HCEC 1CT (cell line): ENCODE measurements around the gene VRK1.
A peak's percentile ranks its signal among the peaks of the same experiment; 100 is the strongest.

ENCODE experiments used
- DNase-seq: peaks from one replicate; pipeline ENCODE4 v3.0.0-alpha.2; 2017

The VRK1 gene

GRCh38 chr14:96792003-96792402, 5.2 kb upstream of the VRK1 start:
- no peak for DNase-seq

- DNase-seq, result no peak
Measured at GRCh38 chr14:96792591-96792990, 4.6 kb upstream of the VRK1 start.

- DNase-seq, result no peak
Measured at GRCh38 chr14:96793547-96793946, 3.6 kb upstream of the VRK1 start.

GRCh38 chr14:96795109-96795828, 1.9 kb upstream of the VRK1 start:
- no peak for DNase-seq

DNA sequence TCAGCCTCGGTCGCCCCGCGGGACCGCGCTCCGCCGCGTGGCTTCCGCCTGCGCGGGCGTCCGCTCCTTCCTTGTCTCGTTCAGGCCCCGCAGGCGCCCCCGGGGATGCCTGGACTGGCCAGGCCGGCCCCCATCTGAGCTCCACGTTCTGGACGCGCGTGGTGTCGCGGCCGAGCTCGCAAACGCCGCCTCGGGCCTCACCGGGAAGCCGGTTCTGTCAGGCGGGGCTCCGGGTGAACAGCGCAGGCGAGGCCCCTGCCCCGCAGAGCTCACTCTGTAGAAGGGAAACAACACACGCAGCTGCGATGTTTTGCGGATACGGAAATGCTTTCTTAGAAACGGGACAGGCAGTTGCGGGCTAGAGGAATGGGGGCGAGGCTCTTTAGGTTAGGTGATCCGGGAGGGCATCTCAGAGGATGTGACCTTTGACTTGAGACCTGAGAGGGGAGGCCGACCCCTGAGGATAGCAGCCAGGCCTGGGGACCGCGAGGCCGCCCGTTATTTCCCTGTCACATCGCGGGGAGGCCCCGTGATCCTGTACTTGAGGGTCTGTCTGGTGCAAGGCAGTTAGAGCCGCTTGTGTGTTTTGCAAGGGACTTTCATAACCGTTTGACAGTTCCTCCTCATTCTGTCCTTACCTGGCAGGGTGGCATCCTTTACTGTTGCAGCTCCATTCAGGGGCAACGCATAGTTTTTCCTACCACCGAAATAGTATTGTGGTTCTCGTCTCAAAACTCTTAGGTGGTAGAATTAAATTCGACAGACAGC, 584 bp downstream of the VRK1 start:
- peak; percentile 6 for DNase-seq

DNA sequence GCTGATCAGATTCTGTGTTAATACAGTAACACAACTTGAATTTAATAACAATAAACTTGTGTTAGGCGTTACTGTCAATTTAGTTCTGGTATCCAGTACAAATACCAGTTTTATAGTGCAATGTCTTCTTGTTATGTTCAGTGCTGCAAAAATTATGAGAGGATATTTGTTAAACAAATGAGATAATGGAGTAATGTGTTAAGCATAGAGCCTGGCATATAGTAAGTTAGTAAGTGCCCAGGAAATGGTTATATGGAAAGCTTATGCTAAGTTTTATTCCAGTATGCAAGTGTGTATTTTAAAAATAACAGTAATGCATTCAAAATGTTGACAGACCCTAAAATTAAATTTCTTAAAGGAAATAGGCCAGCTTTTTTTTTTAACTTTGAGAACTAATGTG, 1.8 kb downstream of the VRK1 start:
- no peak for DNase-seq

- DNase-seq, result no peak
Measured at GRCh38 chr14:96799489-96800054, 2.4 kb downstream of the VRK1 start.

DNA sequence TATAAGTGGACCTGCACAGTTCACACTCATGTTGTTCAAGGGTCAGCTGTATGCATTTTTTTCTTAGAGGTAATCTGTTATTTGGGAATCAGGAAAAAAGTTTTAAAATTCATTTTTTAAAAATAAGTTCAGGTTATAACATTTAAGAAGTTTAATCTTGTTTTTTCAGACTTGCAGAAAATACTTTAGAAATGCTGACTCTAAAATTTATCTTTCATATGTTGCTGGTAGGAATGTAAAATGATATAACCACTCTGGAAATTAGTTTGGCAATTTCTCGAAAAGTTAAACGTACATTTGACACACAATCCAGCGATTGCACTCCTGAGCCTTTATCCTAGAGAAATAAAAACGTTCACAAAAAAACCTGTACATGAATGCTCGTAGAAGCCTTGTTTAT, 4.7 kb downstream of the VRK1 start:
- no peak for DNase-seq

- no peak for DNase-seq
Measured at GRCh38 chr14:96802963-96803362, 5.8 kb downstream of the VRK1 start.

- DNase-seq, result no peak
Measured at GRCh38 chr14:96803958-96804357, 6.8 kb downstream of the VRK1 start.

GRCh38 chr14:96804895-96805294, 7.7 kb downstream of the VRK1 start:
- no peak for DNase-seq

DNA sequence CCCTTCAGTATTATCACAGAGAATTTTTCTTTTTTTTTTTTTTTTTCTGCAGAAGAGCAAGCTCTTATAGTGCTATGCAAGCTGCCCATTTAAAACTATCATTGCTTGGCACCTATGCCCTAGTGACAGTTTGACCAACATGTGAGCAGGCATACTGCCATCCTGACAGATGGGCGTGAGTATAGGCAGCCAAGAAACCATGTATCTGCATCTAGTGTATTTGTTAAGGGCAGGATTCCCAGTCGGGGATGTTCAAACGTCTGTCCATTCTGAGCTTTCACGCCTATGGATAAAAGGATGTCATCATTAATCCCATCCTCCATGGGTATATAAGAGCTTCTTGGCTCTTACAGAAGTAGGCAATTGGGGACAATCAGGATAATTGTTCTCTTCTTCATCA, 8.8 kb downstream of the VRK1 start:
- DNase-seq, result no peak

- no peak for DNase-seq
Measured at GRCh38 chr14:96806836-96807235, 9.7 kb downstream of the VRK1 start.

DNA sequence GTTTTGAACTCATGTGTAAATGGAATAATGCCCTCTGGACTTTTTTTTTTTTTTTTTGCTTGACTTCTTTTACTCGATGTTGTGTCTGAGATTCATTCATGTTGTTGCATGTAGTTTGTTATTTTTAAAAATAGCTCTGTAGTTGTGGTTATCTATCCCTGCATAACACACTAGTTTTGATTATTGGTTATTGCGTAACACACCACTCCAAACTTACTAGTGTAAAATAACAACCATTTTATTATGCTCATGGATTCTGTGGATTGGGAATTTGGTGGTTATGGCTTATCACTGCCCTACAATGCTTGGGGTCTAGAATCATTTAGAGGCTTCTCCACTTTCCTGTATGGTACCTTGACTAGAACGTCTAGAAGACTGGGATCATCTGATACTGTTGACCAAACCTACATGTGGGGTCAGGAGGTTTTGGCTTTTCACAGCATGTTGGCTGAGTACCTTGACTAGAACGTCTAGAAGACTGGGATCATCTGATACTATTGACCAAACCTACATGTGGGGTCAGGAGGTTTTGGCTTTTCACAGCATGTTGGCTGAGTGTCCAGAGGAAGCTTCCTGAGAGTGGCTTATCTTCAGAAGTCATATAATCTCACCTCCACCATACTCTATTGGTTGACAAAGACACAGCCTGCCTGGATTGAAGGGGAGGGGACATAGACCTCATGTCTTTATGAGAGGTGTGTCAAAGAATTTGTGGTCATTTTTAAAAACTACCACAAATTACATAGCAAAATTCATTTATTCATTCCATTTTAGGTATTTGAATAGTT, 11.6 kb downstream of the VRK1 start:
- DNase-seq, result no peak

DNA sequence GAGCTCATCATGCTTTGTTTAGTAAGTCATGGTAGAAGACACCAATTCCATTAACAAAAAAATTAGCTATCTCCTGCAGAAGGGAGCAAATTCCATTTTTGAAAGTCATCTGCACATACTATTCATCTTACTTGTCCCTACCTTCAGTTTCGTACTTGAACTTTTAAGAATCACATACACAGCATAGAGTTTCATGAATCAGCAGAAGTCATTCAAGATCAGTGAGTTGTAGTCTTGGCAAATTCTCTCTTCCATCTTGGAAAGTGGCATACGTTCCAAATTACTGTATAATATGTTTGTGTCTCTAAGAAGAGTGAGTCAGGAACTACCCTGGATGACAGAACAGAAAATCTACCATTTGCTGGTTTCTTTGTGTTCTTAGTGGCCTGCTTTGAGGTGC, 14.1 kb downstream of the VRK1 start:
- DNase-seq, result peak; percentile 74

DNA sequence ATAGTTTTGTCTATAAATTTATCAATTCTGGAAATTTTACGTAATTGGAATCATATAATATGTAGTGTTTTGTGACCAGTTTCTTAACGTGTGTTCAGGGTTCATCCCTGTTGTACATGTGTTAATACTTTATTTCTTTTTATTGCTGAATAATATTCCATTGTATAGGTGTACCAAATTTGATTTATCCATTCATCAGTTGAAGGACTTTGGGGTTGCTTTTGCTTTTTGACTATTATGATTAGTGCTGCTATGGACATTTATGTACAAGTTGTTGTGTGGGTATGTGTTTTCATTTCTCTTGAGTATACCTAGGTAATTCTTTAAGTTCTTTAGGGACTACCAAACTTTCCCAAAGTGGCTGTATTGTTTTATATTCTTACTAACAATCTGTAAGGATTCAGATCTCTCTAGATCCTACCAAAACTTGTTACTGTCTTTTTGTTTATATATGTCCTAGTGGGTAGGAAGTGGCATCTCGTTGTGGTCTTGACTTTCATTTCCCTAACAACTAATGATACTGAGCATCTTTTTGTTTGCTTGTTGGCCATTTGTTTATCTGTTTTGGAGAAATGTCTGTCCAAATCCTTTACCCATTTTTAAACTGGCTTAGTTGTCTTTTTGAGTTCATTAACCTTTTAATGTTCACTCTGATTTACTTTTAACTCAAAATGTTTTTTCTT, 14.9 kb downstream of the VRK1 start:
- no peak for DNase-seq

DNA sequence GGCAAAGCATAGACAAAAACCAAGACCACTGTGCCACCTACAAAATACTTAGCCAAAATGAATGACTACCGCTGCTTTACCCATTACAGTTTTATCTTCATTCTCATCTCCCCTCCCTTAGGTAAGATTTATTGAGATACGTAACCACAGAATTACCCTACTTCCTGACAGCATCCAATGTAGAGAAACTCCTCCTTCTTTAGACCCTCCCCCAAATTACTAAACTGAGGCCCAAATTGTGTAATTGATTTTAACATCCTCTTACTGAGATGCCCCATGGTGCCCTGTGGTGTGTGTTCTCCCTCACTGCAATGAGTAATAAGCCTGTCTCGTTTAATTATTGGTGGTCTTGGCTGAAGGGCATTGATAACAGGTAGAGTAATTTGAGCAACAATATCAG, 19.1 kb downstream of the VRK1 start:
- DNase-seq, result no peak

DNA sequence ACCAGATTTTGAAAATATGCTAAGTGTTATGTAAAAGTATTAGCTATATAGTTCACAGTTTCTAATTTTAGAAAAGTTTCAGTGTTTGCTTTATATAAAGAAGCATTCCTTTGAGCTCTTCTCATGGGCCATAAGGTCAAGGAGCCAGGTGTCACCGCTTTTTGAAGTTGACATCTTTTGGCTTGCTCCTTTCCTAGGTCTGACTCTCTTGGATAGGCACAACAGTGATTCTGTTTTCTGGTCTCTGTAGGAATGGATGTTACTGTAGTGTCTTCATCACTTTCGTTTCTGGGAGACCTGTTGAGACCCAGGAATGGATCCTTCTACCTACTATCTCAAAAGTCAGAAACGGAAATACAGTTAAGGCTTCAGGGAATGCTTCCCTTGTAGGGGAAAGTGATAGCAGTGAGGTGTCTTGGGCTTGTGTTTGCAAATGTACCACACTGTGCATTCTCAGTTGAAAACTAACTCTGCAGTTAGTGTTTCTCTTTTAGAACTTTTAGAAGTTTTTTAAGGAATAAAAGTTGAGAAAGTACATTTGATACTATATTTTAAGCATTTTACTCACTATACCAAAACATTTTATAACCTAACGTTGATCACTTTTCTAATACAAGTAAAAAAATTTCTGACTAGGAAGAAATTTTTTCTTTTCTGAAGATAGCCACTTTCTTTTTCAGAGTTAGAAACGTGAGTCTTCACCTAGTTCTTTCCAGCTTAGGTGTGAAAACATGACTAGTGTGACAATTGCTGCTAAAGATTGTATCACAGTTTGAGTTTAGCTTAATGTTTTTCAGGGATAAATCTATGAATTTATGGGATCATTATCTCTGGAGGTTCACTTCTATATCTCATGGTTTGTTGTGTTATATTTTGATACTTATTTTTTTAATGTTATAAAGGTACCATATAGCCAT, 20.8 kb downstream of the VRK1 start:
- DNase-seq, result no peak

GRCh38 chr14:96821501-96821900, 24.3 kb downstream of the VRK1 start:
- DNase-seq, result no peak

GRCh38 chr14:96823652-96824051, 26.5 kb downstream of the VRK1 start:
- no peak for DNase-seq

DNA sequence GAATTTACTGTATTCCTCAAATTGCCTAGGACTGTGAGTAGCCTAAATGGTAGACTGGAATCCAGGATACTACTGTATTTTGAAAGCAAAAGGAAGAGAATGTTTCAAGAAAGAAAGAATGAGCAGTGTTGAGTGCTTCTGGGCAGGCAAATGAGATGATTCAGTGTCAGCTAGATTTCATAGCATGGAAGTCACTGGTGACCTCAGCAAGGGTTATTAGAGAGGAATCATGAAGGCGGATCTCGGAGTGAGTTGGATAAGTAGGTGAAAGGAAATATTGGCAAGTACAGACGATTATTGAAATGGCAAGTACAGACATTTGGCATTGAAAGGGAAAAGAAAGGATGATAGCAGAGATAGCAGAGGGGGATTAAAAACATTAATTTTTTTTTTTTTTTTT, 27.1 kb downstream of the VRK1 start:
- peak; percentile 79 for DNase-seq

DNA sequence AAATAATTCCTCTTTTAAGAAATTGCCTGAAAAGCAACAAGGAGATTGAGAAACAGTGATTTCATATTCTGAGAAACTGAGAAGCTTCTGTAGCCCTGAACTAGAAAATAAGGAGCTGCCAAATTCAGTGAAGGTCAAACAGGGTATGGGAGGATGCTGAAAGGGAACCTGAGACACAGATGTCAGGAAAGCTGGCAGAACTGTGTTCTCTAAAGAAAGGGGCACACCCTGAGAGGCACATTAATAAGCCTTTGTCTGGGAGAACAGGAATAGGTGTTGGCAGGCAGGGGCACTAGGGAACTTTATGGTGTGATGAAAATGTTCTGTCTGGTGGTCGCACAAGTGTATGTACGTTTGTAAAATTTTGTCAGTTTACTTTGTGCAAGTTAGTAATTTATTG, 29.6 kb downstream of the VRK1 start:
- no peak for DNase-seq
